Activated CD8-positive, alpha-beta memory T cell treated with anti-CD3 and anti-CD28 coated beads, Interleukin-2, amount 50 U/mL, for 24 hours (primary cell): ENCODE measurements around the gene DENND5A.
"Not testable (repeated sequence)": the region's sequence is repeated elsewhere in the genome, so short reads cannot be mapped to it uniquely, and the experiment has no call there.

Source experiments
- DNase-seq: peaks from one replicate; pipeline ENCODE4 v3.0.0-alpha.2; 2020; ENCODE audit errors: extremely low read depth

DENND5A gene

GRCh38 chr11:9210922-9211320 lies 54.2 kb downstream of the DENND5A start:
- no peak for DNase-seq

- no peak for DNase-seq
Measured at GRCh38 chr11:9210224-9210921, 54.8 kb downstream of the DENND5A start.

- DNase-seq: not testable (repeated sequence)
Measured at GRCh38 chr11:9209604-9210003, 55.5 kb downstream of the DENND5A start.

- no peak for DNase-seq
Measured at GRCh38 chr11:9208726-9209501, 56.2 kb downstream of the DENND5A start.

- no peak for DNase-seq
Measured at GRCh38 chr11:9207229-9207628, 57.9 kb downstream of the DENND5A start.

- DNase-seq: no peak
Measured at GRCh38 chr11:9206496-9206895, 58.7 kb downstream of the DENND5A start.

GRCh38 chr11:9203691-9204311 lies 61.3 kb downstream of the DENND5A start:
- no peak for DNase-seq

- DNase-seq: no peak
Measured at GRCh38 chr11:9201372-9202162, 63.6 kb downstream of the DENND5A start.

- DNase-seq: no peak
Measured at GRCh38 chr11:9200471-9200870, 64.7 kb downstream of the DENND5A start.

- no peak for DNase-seq
Measured at GRCh38 chr11:9193316-9193715, 71.8 kb downstream of the DENND5A start.

- no peak for DNase-seq
Measured at GRCh38 chr11:9192561-9192960, 72.6 kb downstream of the DENND5A start.

GRCh38 chr11:9190326-9191016 lies 74.7 kb downstream of the DENND5A start:
- DNase-seq: not testable (repeated sequence)

- DNase-seq: not testable (repeated sequence)
Measured at GRCh38 chr11:9188860-9189259, 76.3 kb downstream of the DENND5A start.

- DNase-seq: no peak
Measured at GRCh38 chr11:9187616-9188015, 77.5 kb downstream of the DENND5A start.

- DNase-seq: no peak
Measured at GRCh38 chr11:9184516-9184915, 80.6 kb downstream of the DENND5A start.

- DNase-seq: no peak
Measured at GRCh38 chr11:9182180-9182871, 82.8 kb downstream of the DENND5A start.

GRCh38 chr11:9180784-9181183 lies 84.4 kb downstream of the DENND5A start:
- no peak for DNase-seq

GRCh38 chr11:9179141-9179540 lies 86.0 kb downstream of the DENND5A start:
- DNase-seq: no peak

- DNase-seq: no peak
Measured at GRCh38 chr11:9178716-9179115, 86.4 kb downstream of the DENND5A start.

- DNase-seq: no peak
Measured at GRCh38 chr11:9177438-9178091, 87.6 kb downstream of the DENND5A start.
